Lung microvascular endothelial cell (primary cell): ENCODE measurements around the gene CNGA1. TPM values are rescaled to one million over a fixed set of nuclear protein-coding genes. Genes with fewer than 3 reads are reported as not detected.
"Not testable (repeated sequence)": the region's sequence is repeated elsewhere in the genome, so short reads cannot be mapped to it uniquely, and the experiment has no call there.

Experiments
- DNase-seq, 2 donors: peaks; one replicate each; pipeline versions ENCODE4 v3.0.0 to v3.0.0-alpha.2; 2010; ENCODE audit warnings: low read depth in 2 of 2
- total RNA-seq: library from RNA; depleted of rRNA; stranded (reverse); fragments of >200 nt; gene quantifications from 2 replicates; pipeline ENCODE4 v1.2.1, GENCODE V29; 2014

Gene CNGA1
- total RNA-seq, 1 donor from 2014 or later, result not detected

GRCh38 chr4:47972721-47973120 lies 43.8 kb downstream of the CNGA1 start:
- no peak for DNase-seq

DNA sequence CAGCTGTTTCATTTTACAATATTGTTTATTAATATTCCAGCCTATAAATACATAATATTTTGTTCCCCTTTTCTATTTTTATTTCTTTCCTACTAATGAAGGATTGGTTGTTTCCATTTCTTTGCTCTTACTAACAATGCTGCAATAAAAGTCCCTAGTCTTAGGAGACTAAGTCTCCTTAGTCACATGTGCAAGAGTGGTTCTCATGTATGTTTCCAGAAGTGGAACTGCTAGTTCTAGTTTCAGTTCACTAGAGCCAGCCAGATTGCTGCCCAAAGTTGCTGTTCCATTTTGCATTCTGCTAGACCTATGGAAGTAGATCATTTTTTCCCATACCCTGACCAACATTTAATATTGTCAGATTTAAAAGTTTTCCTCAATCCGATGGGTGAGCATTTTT lies 44.3 kb downstream of the CNGA1 start:
- no peak for DNase-seq

- no peak for DNase-seq
Observed at GRCh38 chr4:47968847-47969246, 47.6 kb downstream of the CNGA1 start.

DNA sequence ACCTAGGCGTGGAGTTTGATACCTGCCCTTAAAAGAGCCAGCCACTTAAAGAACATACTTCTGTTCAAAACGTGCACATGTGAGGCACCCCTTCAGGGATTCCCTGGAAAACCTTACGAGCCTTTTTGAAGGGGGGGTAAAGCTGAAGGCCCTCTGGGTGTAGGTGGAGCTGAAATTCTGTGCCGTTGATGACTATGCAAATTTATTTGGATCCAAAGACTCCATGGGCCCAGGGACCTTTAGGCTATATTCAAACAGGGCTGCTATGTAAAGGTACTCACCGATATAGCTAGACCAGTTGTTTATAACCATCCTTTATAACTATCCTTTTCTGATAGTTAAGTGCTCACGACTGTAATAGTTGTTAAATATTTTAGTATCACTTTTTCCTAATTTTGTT lies 61.8 kb downstream of the CNGA1 start:
- DNase-seq, result no peak

DNA sequence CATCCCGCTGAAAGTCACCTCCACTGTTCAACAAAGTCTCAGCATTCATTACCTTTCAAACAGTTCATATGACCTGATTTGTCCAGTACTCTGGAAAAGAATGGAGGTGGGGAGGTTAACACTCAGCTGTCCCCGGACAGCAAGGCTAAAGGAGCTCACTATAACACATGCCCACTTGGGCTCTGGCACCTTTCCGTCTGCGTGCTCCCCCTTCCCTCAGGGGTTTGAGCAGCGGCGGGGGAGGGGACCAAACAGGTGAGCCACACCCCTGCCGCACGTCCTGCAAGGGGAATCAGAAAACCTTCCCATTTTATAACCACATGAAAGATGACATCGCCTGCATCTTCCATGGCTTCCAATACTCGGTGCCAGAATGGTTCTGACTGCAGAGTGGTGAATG lies 62.2 kb downstream of the CNGA1 start:
- DNase-seq, result no peak

- no peak for DNase-seq
Observed at GRCh38 chr4:47945930-47946726, 70.4 kb downstream of the CNGA1 start.

DNA sequence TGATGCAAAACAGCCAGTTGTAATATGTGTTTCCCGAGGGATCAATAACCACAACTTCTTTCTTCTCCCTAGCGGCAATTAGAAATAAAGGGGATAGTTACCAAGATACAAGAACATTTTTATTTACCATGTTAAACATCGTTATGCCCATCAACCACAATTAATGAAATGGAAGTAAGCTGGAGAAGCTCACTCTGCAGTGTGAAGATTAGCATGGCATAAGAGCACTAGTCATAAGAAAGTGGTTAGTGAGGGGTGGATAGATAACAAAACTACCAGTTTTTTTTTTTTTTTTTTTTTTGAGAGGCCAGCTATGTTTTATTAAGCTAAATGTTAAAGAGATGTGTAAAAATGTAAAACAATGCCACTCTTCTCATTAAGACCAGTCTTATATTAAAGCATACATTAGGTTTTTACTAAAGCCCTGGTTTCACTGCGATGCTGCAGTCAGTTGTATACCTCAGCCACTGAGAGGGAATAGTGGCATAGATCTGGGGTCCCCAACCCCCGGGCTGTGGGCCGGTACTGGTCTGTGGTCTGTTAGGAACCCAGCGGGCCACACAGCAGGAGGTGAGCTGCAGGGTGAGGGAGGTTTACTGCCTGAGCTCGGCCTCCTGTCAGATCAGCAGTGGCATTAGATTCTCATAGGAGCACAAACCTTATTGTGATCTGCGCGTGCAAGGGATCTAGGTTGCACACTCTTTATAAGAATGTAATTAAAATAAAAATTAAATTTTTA lies 74.2 kb downstream of the CNGA1 start:
- no peak for DNase-seq

GRCh38 chr4:47939456-47939855 lies 77.0 kb downstream of the CNGA1 start:
- no peak for DNase-seq

DNA sequence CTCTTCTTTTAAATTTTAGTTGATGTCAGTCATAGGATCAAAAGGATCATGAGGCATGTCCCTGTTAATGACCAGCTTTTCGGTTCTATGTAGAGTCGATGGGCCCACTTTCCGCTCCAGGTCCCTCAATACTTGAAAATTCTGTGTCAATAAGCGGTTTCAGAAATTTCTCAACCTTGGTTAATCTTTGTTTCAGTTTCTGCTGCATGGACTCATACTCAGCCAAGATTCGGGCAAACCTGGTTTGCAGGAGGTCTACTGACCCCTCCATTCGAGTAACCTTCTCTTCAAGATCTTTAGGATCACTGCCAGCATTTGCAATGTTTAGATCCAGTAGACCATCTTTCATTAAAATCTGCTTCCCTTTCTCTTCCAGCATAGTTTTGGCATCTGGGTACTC lies 80.1 kb downstream of the CNGA1 start:
- no peak for DNase-seq

- DNase-seq, result peak; percentile 50 to 66
Observed at GRCh38 chr4:47933840-47934239, 82.6 kb downstream of the CNGA1 start.

DNA sequence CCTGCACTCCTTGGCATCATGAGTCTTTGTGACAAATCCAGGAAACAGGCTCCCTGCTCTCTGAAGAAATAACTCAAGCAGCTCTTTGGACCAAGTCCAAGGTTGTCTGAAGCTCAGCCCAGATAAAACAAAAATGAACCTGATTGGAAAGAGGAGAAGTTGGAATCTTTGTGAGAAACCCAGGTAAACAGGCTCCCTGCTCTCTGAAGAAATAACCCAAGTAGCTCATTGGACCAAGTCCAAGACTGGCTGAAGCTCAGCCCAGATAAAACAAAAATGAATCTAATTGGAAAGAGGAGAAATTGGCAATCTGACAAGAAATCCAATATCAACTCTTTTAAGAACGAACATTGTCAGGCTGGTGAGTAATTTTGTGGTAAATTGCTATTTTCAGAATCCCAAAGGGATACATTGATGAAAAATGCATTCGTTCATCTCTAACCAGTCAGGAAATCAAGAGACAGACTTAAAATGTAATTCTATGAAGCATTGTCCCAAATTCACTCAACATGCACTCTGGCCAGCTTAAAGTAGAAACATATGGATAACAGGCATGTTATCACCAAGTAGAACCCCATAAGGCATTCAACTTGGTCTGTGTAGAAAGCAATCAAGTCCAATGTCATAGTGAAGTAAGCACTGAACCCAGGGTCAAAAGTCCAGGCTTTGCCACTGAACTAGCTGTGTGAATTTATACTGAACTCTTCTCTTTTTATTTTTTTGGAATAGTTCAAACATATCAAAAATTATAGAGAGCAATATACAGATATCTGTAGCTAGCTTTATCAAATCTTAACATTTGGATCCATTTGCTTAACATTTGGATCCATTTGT lies 85.3 kb downstream of the CNGA1 start:
- DNase-seq, result peak in 1 of 2 donors; percentile 51

- no peak for DNase-seq
Observed at GRCh38 chr4:47929682-47930201, 86.7 kb downstream of the CNGA1 start.

DNA sequence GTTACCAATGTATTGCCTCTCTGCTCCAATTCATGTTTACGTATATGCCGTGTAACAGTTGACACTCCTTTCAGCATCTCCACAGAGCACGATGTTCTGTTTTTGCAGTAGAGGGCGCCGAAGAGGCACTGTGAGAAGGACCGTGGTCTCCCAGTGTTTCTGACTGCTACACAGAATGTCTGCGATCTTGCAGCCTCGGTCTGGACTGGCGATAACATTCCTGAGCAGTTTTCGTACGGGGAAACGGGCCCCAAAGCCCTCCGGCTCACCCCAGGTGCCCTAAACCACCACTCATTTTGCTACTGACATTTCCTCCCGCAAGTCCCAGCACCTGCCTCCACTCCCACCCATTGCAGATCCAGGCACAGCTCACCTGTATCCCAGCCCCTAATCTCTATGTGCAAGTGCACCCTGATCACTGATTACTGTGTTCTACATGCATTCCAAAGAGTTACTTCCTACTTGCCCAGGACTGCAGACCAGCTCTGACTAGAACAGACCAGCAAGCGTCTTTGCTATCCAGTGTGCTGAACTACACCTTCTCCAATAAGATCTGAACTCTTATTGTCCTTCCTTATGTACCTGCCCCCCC lies 89.7 kb downstream of the CNGA1 start:
- peak; percentile 48 for DNase-seq

- DNase-seq, result not testable (repeated sequence)
Observed at GRCh38 chr4:47923261-47923608, 93.2 kb downstream of the CNGA1 start.

- DNase-seq, result not testable (repeated sequence)
Observed at GRCh38 chr4:47922436-47923260, 93.8 kb downstream of the CNGA1 start.

- not testable (repeated sequence) for DNase-seq
Observed at GRCh38 chr4:47917163-47917562, 99.3 kb downstream of the CNGA1 start.

DNA sequence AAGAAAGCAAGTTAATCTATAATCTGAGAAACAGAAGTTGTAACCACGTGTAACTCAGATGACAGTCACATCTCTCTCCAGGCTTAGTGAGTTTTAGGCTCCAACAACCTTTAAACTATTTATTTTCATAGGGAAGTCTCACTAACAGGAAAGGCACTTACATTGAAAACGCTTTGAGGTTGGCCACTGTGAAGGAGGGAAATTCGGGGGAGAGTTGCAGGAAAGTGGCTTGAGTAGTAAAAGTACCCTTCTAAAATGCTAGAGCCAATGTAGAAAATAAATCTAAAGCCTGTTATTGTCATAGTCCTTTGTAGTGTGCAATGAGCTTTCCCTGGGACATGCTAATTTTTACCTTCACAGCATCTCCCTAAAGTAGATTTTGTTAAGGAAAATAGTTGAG lies 101.1 kb downstream of the CNGA1 start:
- DNase-seq, result no peak

GRCh38 chr4:47914926-47915237 lies 101.6 kb downstream of the CNGA1 start:
- no peak for DNase-seq

DNA sequence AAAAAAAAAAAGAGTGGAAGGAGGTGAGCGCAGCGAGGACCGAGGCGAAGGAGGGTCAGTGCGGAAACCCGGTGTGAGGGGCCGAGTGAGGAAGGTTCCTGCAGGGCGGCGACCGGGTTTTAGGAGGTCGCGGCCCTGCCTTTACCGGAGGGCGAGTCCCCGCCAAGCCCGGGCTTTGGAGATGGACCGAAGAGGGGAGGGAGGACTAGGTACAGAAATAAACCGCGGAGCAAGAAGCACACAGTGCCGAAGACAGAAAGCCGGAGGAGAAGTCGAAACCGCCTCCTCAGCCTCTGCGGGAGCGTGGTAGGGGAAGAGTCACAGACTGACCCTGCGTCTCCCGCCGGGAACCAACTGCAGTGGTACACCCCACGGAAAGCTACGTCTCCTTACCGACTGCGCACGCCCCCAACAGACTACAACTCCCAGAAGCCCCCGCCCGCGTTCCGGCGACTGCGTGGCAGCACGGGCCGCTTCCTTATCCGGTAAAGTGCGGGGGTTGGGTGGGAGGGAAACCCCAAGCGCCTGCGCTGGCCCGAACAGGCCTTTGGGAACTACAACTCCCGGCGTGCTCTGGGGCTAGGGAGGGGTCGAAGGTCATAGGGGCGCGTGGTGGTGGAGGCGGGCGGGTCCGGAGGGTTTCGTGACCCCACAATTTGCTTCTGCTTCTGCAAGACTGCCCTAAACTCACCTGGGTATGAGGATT lies 102.1 kb downstream of the CNGA1 start, which contains the start of gene NFXL1:
TSS of gene NFXL1 (minus strand) at position 364 of the 706 bp plus-strand sequence. CDS start 380 bp downstream, outside the sequence.
- DNase-seq, result peak; percentile 97

GRCh38 chr4:47913861-47914219 lies 102.6 kb downstream of the CNGA1 start:
- no peak for DNase-seq
